Measurements from ENCODE around the gene SLC22A15.

GRCh38 chr1:116033322-116033721 lies 57.0 kb downstream of the SLC22A15 start:
- no peak for TF ChIP-seq POLR2A (IDR thresholded peaks at IDR 0.05; ENCODE audit: low read depth)
- no peak for TF ChIP-seq CTCF (IDR thresholded peaks at IDR 0.05)
- no peak for TF ChIP-seq POLR2AphosphoS5 (IDR thresholded peaks at IDR 0.05)
- no peak for TF ChIP-seq EP300 (IDR thresholded peaks at IDR 0.05)

All from esophagus muscularis mucosa (tissue), 4 donors.